ENCODE measurements around the gene ELF1. TPM values are rescaled to one million over a fixed set of nuclear protein-coding genes. Genes with fewer than 3 reads are reported as not detected.

Gene ELF1
- total RNA-seq, 3 donors from 2014 or later: 101 to 138 (median 104) TPM

DNA sequence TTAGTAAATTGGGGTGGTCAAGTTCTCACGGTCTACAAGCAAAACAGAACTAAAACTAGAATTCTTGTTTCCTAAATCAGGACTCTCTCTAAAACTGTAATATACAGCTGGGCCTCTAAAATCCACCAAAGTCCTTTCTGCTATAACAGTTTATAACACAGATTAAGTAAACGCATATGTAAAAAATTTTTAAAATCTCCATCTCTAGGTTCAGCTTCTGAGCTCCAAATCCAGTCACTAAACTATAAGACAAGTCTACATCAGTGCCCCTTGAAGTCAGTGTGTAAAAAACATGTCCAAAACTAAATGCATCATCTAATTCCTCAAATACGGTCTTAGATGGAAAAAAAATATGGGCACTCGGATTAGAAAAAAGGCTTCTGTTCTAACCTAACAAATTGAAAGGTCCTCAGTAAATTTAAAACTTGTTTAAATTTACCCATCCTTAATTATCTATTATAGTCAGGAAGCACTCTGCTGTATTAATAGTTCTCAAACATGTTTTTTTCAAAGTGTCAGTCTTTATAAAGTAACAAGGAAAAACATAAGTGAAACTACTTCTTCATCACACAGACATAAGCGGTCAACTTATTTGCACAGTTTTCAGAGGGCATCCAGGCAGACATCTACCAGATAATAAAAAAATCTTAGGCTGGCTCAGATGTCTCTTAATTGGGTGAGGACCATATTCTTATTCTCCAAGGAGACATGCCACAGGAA is 33.6 kb downstream of the ELF1 start:
- intact Hi-C loops (cut with DNase I; ENCODE audit: low total_unique reads): no loop called here
- TF ChIP-seq POLR2A (IDR thresholded peaks at IDR 0.05) (no peak), POLR2AphosphoS5 (IDR thresholded peaks at IDR 0.05) (no peak)
- TF ChIP-seq, protein P1, sequence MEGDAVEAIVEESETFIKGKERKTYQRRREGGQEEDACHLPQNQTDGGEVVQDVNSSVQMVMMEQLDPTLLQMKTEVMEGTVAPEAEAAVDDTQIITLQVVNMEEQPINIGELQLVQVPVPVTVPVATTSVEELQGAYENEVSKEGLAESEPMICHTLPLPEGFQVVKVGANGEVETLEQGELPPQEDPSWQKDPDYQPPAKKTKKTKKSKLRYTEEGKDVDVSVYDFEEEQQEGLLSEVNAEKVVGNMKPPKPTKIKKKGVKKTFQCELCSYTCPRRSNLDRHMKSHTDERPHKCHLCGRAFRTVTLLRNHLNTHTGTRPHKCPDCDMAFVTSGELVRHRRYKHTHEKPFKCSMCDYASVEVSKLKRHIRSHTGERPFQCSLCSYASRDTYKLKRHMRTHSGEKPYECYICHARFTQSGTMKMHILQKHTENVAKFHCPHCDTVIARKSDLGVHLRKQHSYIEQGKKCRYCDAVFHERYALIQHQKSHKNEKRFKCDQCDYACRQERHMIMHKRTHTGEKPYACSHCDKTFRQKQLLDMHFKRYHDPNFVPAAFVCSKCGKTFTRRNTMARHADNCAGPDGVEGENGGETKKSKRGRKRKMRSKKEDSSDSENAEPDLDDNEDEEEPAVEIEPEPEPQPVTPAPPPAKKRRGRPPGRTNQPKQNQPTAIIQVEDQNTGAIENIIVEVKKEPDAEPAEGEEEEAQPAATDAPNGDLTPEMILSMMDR (IDR thresholded peaks at IDR 0.05): no peak
- peak overlapping the region; percentile 74 to 80 for H3K27ac ChIP-seq
- H3K4me3 ChIP-seq: no peak overlapping the region
- no peaks in the 10 kb centered on the region for H3K27me3 ChIP-seq
- H3K9me3 ChIP-seq: no peaks in the 10 kb centered on the region
- peaks cover 0 to 4% of the 10 kb centered on the region in 2 donors for H3K4me1 ChIP-seq
- H3K36me3 ChIP-seq: no peaks in the 10 kb centered on the region
- DNase-seq (ENCODE audit: low spot score in 2 of 2): no peak

DNA sequence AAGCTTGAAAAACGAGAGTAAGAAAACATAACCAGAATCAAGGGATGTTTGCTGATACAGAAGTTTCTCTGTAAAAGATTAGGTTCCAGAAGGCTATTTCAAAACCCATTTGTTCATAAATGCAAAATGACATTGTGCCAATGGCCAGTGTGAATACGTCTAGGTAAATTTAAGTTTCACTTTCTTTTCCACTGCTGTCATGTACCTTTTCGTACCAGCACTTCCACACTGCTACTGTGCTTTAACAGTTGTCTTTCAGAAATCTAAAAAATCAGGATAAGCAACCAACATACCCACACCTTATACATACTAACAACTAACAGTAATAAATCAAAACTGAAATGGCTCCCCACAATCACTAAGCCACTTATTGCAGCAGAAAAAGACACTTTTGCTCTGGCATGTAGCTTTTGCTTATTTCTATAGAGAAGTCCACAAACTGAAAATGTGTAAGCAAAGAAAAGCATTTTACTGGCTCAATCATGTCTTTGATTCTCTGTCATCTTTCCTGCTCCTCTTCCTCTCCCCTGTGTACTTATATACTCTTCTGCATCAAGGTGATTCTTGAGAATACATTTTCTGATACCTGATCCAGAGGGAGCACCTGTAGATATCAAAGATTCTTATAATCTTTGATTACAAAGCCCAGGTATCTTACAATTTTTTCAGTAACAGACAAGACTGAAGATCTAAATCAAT is 34.3 kb downstream of the ELF1 start:
- no peaks in the 10 kb centered on the region for H3K36me3 ChIP-seq
- H3K27me3 ChIP-seq: no peaks in the 10 kb centered on the region
- DNase-seq (ENCODE audit: low spot score in 2 of 2): no peak
- TF ChIP-seq POLR2A (IDR thresholded peaks at IDR 0.05): no peak
- TF ChIP-seq, protein P1 (IDR thresholded peaks at IDR 0.05): no peak
- TF ChIP-seq POLR2AphosphoS5 (IDR thresholded peaks at IDR 0.05): no peak
- H3K9me3 ChIP-seq: no peaks in the 10 kb centered on the region
- H3K4me3 ChIP-seq: peak overlapping the region; percentile 2 to 52 (median 26)
- H3K27ac ChIP-seq: peak overlapping the region; percentile 74 to 80
- intact Hi-C loops (cut with DNase I; ENCODE audit: low total_unique reads): no loop called here
- H3K4me1 ChIP-seq: peaks cover 0 to 7% of the 10 kb centered on the region in 2 donors

DNA sequence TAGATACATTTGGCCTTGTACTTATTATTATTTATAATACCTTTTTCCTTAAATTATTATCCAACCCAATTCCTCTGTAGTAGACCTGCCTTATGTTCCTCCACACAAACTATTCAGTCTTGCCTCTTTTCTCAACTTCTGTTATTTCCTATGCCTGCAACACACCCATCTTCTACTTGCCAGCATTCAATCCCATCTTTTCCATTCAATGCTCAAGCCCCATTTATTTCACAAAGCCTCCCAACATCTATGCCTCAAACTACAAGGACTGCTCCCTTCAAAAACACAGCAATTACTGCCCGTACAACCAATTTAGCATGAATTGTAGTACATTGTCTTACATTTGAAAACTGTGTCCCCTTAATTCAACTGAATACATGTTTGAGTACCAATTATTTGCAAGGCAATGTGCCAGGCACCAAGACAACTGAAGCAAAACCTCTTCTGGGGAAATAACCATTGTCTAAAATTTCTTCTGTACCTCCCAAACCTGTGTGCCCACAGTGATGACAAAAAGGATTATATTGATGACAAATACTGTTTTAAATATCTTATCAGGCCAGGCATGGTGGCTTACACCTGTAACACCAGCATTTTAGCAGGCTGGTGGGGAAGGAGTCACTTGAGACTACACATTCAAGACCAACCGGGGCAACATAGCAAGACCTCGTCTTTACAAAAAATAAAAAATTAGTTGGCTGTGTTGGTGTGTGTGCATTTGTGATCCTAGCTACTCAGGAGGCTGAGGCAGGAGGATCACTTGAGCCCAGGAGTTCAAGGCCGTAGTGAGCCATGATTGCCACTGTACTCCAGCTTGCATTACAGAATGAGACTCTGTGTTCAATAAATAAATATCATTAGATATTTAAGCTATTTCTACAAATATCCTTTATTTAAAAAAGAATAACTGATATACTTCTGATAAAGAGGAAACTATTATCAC is 35.1 kb downstream of the ELF1 start:
- no peaks in the 10 kb centered on the region for H3K9me3 ChIP-seq
- H3K4me1 ChIP-seq: peaks cover 0 to 9% of the 10 kb centered on the region in 2 donors
- H3K4me3 ChIP-seq: peak overlapping the region in 2 of 3 donors; percentile 26 to 52
- no peaks in the 10 kb centered on the region for H3K27me3 ChIP-seq
- peak overlapping the region; percentile 74 to 80 for H3K27ac ChIP-seq
- TF ChIP-seq, protein P1 (IDR thresholded peaks at IDR 0.05): no peak
- no peak for TF ChIP-seq POLR2AphosphoS5 (IDR thresholded peaks at IDR 0.05)
- no peak for TF ChIP-seq POLR2A (IDR thresholded peaks at IDR 0.05)
- no peak for DNase-seq (ENCODE audit: low spot score in 2 of 2)
- intact Hi-C loops (cut with DNase I; ENCODE audit: low total_unique reads): no loop called here
- no peaks in the 10 kb centered on the region for H3K36me3 ChIP-seq

DNA sequence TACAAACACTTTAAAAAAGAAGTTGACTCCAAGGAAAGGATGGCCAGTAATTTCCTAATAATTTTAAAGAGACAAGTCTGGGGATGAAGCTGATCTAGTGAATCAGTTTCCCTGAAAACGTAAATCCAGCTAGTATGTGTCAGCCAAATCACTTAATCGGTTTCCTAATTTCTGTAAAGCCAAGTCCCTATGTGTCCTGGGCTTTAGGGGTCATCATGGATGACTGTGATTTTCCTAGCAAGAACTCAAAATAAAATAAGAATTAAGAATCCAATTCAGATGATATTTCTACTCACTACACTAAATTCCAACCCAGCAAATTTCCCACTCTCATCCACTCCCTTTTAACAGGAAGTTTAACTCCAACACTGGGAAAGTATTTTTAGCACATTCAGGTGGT is 35.9 kb downstream of the ELF1 start:
- H3K27ac ChIP-seq: peak overlapping the region; percentile 74 to 80
- H3K4me3 ChIP-seq: peak overlapping the region in 2 of 3 donors; percentile 4 to 20
- DNase-seq (ENCODE audit: low spot score in 2 of 2): no peak
- H3K36me3 ChIP-seq: no peaks in the 10 kb centered on the region
- intact Hi-C loops (cut with DNase I; ENCODE audit: low total_unique reads): no loop called here
- no peaks in the 10 kb centered on the region for H3K27me3 ChIP-seq
- no peaks in the 10 kb centered on the region for H3K9me3 ChIP-seq
- peaks cover 0 to 9% of the 10 kb centered on the region in 2 donors for H3K4me1 ChIP-seq
- TF ChIP-seq POLR2AphosphoS5 (IDR thresholded peaks at IDR 0.05) (no peak), POLR2A (IDR thresholded peaks at IDR 0.05) (no peak)
- TF ChIP-seq, protein P1 (IDR thresholded peaks at IDR 0.05): no peak
